HCT116 (cell line): Measurements from ENCODE around the gene IMMT. TPM values are rescaled to one million over a fixed set of nuclear protein-coding genes. Genes with fewer than 3 reads are reported as not detected.

ENCODE experiments used
- ATAC-seq: fragments of 200-7000 bp; cut with Tn5 transposase; 2 replicates; pipeline ENCODE4 v1.9.1; 2020; ENCODE audit warnings: mild to moderate bottlenecking, moderate library complexity
- BruUV-seq: library from RNA; stranded (reverse); fragments of 400-500 nt; replicated peaks from 2 replicates; lab custom pipeline; 2021; lab: Mats Ljungman, UMichigan
- CTCF ChIA-PET: fragments of 300-600 bp; sonication (Branson Sonifier 250); formaldehyde crosslinking; loops from one replicate; lab custom pipeline; 2021; ENCODE audit warnings: antibody characterized with exemption; lab: Charles Lee
- POLR2A ChIA-PET: fragments of 300-600, 350-600 bp; sonication (Branson Sonifier 250); formaldehyde crosslinking; loops from one replicate; lab custom pipeline; 2021; ENCODE audit warnings: antibody characterized with exemption; lab: Charles Lee
- RAD21 ChIA-PET, 2 experiments: fragments of 300-600 bp; sonication (Branson Sonifier 250); formaldehyde crosslinking; loops; one replicate each; lab custom pipeline; 2023; ENCODE audit warnings: low total read pairs in 2 of 2; ENCODE audit not compliant: uncharacterized antibody in 2 of 2, unreplicated experiment in 2 of 2, low non-redundant PET in 1 of 2; lab: Charles Lee
- DNase-seq: peaks from one replicate; pipeline ENCODE4 v3.0.0-alpha.2; 2010; ENCODE audit warnings: low read depth, low spot score
- H2AFZ ChIP-seq: fragments of 200-600 bp; shearing (Covaris generic), sonication (generic); 2 replicates; pipeline ENCODE4 v1.6.1; 2017; ENCODE audit warnings: low read depth, mixed run types, mixed read lengths, antibody characterized with exemption, low read length; ENCODE audit not compliant: poor library complexity, severe bottlenecking
- H3K27ac ChIP-seq: 2 replicates; pipeline ENCODE4 v1.5.1; 2012; ENCODE audit warnings: low read depth, low read length
- H3K27me3 ChIP-seq: fragments of 200-600 bp; sonication (generic); 2 replicates; pipeline ENCODE4 v1.6.1; 2016; ENCODE audit warnings: mixed run types, low read length, mixed read lengths; ENCODE audit not compliant: insufficient read depth
- H3K36me3 ChIP-seq, 2 experiments: fragments of 200-500 bp in 1 of 2; fragments of 200-600 bp in 1 of 2; sonication (Bioruptor generic) in 1 of 2; sonication (generic) in 1 of 2; 2 replicates each; pipeline versions ENCODE4 v1.5.1 to v1.6.1; 2014 to 2016; ENCODE audit warnings: low read length in 2 of 2, inconsistent platforms in 1 of 2, mixed read lengths in 1 of 2, mixed run types in 1 of 2; ENCODE audit not compliant: insufficient read depth in 2 of 2, control insufficient read depth in 1 of 2
- H3K4me1 ChIP-seq, 2 experiments: fragments of 200-600 bp in 1 of 2; sonication (generic) in 1 of 2; 2 replicates each; pipeline versions ENCODE4 v1.5.1 to v1.6.1; 2012 to 2017; ENCODE audit warnings: low read length in 2 of 2, inconsistent platforms in 1 of 2, mild to moderate bottlenecking in 1 of 2, mixed read lengths in 1 of 2, mixed run types in 1 of 2, moderate library complexity in 1 of 2; ENCODE audit not compliant: insufficient read depth in 2 of 2, control insufficient read depth in 1 of 2
- H3K4me2 ChIP-seq: fragments of 200-600 bp; sonication (generic); 2 replicates; pipeline ENCODE4 v1.6.1; 2017; ENCODE audit warnings: mixed run types, low read length, mixed read lengths
- H3K4me3 ChIP-seq, 2 experiments: fragments of 200-600 bp in 1 of 2; sonication (generic) in 1 of 2; replicated peaks in 1 of 2; 2 replicates each; pipeline ENCODE4 v1.5.1; 2011 to 2016; ENCODE audit warnings: low read length in 2 of 2, control low read depth in 1 of 2, low read depth in 1 of 2, mild to moderate bottlenecking in 1 of 2, mixed read lengths in 1 of 2, mixed run types in 1 of 2
- H3K79me2 ChIP-seq: fragments of 200-600 bp; sonication (generic); 2 replicates; pipeline ENCODE4 v1.6.1; 2017; ENCODE audit warnings: mild to moderate bottlenecking, mixed run types, low read length, moderate library complexity, mixed read lengths; ENCODE audit not compliant: insufficient read depth
- H3K9ac ChIP-seq: fragments of 200-600 bp; sonication (generic); 2 replicates; pipeline ENCODE4 v1.6.1; 2016; ENCODE audit warnings: low read length, mixed read lengths
- H3K9me2 ChIP-seq: fragments of 200-600 bp; sonication (generic), shearing (Covaris generic); 2 replicates; pipeline ENCODE4 v1.6.1; 2017; ENCODE audit warnings: mixed run types, mild to moderate bottlenecking, moderate library complexity; ENCODE audit not compliant: insufficient read depth
- H3K9me3 ChIP-seq, 2 experiments: fragments of 200-500 bp in 1 of 2; fragments of 200-600 bp in 1 of 2; sonication (Bioruptor generic) in 1 of 2; sonication (generic) in 1 of 2; 2 replicates each; pipeline ENCODE4 v1.6.1; 2014 to 2017; ENCODE audit warnings: low read length in 2 of 2, mixed read lengths in 2 of 2, inconsistent platforms in 1 of 2, low read depth in 1 of 2, mild to moderate bottlenecking in 1 of 2, mixed run types in 1 of 2, moderate library complexity in 1 of 2; ENCODE audit not compliant: control insufficient read depth in 1 of 2, insufficient read depth in 1 of 2
- H4K20me1 ChIP-seq: fragments of 200-600 bp; sonication (generic), shearing (Covaris generic); 2 replicates; pipeline ENCODE4 v1.6.1; 2017; ENCODE audit warnings: mixed run types, mild to moderate bottlenecking, moderate library complexity; ENCODE audit not compliant: insufficient read depth
- CTCF ChIP-seq, 3 experiments: fragments of 200-600 bp in 1 of 3; sonication (generic) in 1 of 3; IDR thresholded peaks in 2 of 3; conservative IDR thresholded peaks in 1 of 3; 2 replicates each; pipeline ENCODE4 v1.5.1; 2012 to 2017; ENCODE audit warnings: low read depth in 2 of 3, low read length in 2 of 3, antibody characterized with exemption in 1 of 3, borderline replicate concordance in 1 of 3, control low read depth in 1 of 3, mild to moderate bottlenecking in 1 of 3, mixed read lengths in 1 of 3, mixed run types in 1 of 3, moderate library complexity in 1 of 3; ENCODE audit not compliant: insufficient read depth in 1 of 3
- EZH2 ChIP-seq: fragments of 200-600 bp; sonication (generic); IDR thresholded peaks from 2 replicates; pipeline ENCODE4 v1.6.1; 2017; ENCODE audit warnings: antibody characterized with exemption, mixed run types
- FOSL1 ChIP-seq: IDR thresholded peaks from 2 replicates; pipeline ENCODE4 v1.6.1; 2012; ENCODE audit warnings: low read depth
- MAX ChIP-seq: IDR thresholded peaks from 2 replicates; pipeline ENCODE4 v1.6.1; 2012
- POLR2AphosphoS5 ChIP-seq: IDR thresholded peaks from 2 replicates; pipeline ENCODE4 v1.6.1; 2011; ENCODE audit warnings: mild to moderate bottlenecking, low read depth, low read length, moderate library complexity
- REST ChIP-seq: IDR thresholded peaks from 2 replicates; pipeline ENCODE4 v1.6.1; 2012; ENCODE audit warnings: low read depth
- SIN3A ChIP-seq: IDR thresholded peaks from 2 replicates; pipeline ENCODE4 v1.6.1; 2012; ENCODE audit warnings: low read depth
- SP1 ChIP-seq: IDR thresholded peaks from 2 replicates; pipeline ENCODE4 v1.6.1; 2012; ENCODE audit warnings: low read depth
- TCF7L2 ChIP-seq: IDR thresholded peaks from 2 replicates; pipeline ENCODE4 v1.7.0; 2011; ENCODE audit warnings: borderline replicate concordance, inconsistent platforms; ENCODE audit not compliant: insufficient read depth, insufficient read length; ENCODE audit errors: extremely low read depth
- YY1 ChIP-seq: IDR thresholded peaks from 2 replicates; pipeline ENCODE4 v1.6.1; 2011; ENCODE audit warnings: low read length, low read depth, moderate library complexity, mild to moderate bottlenecking; ENCODE audit not compliant: insufficient replicate concordance; ENCODE audit errors: extremely low read depth
- ZFX ChIP-seq: fragments of 450-650 bp; IDR thresholded peaks from 2 replicates; pipeline ENCODE4 v1.6.1; 2017
- ZNF274 ChIP-seq: fragments of 200-500 bp; sonication (Bioruptor generic); IDR thresholded peaks from 2 replicates; pipeline ENCODE4 v1.6.1; 2014; ENCODE audit warnings: mild to moderate bottlenecking, low read depth, low read length, inconsistent platforms
- intact Hi-C: fragments of 100-400 bp; cut with micrococcal nuclease; formaldehyde crosslinking; loops from 2 replicates; pipeline ENCODE4 v1.10.0; 2022
- total RNA-seq: library from RNA; stranded (reverse); gene quantifications from one replicate; pipeline ENCODE4 v1.2.1, GENCODE V29; 2021; ENCODE audit not compliant: unreplicated experiment

The IMMT gene
- total RNA-seq, 1 experiment from 2014 or later = 125 TPM

GRCh38 chr2:86134709-86135108 lies 60.6 kb downstream of the IMMT start:
- CTCF ChIA-PET = no interaction called here

More at GRCh38 chr2:86134709-86135108, 60.6 kb downstream of the IMMT start:
- Histone ChIP-seq H3K79me2 (no peaks in the 10 kb centered on the region), H3K9me2 (no peaks in the 10 kb centered on the region), H3K4me2 (no peak overlapping the region), H3K9me3 (no peaks in the 10 kb centered on the region), H3K4me3 (no peak overlapping the region), H2AFZ (no peak overlapping the region), H3K27me3 (no peaks in the 10 kb centered on the region), H4K20me1 (no peaks in the 10 kb centered on the region), H3K9ac (no peak overlapping the region), H3K36me3 (peaks cover 69 to 83% of the 10 kb centered on the region in 2 experiments), H3K4me1 (no peaks in the 10 kb centered on the region), H3K27ac (no peak overlapping the region)
- TF ChIP-seq SP1 (no peak), ZFX (no peak), FOSL1 (no peak), TCF7L2 (no peak), MAX (no peak), ZNF274 (no peak), CTCF (IDR thresholded peaks at IDR 0.05 in 2 of 3, conservative IDR thresholded peaks at IDR 0.05 in 1 of 3; ENCODE audit: borderline replicate concordance in 1 of 3, insufficient read depth in 1 of 3, low read depth in 2 of 3, low read length in 2 of 3) (no peak), POLR2AphosphoS5 (no peak), SIN3A (no peak), REST (no peak), EZH2 (no peak), YY1 (no peak)
- no peak for DNase-seq
- no TSS peak for BruUV-seq
- ATAC-seq = no peak
- POLR2A ChIA-PET = no interaction called here
- intact Hi-C loops = no loop called here
- RAD21 ChIA-PET = no interaction called here
